ENCODE data around the gene HMGN1. TPM values are rescaled to one million over a fixed set of nuclear protein-coding genes. Genes with fewer than 3 reads are reported as not detected.

Gene HMGN1
- total RNA-seq, 1 donor from 2014 or later: 370 TPM

DNA sequence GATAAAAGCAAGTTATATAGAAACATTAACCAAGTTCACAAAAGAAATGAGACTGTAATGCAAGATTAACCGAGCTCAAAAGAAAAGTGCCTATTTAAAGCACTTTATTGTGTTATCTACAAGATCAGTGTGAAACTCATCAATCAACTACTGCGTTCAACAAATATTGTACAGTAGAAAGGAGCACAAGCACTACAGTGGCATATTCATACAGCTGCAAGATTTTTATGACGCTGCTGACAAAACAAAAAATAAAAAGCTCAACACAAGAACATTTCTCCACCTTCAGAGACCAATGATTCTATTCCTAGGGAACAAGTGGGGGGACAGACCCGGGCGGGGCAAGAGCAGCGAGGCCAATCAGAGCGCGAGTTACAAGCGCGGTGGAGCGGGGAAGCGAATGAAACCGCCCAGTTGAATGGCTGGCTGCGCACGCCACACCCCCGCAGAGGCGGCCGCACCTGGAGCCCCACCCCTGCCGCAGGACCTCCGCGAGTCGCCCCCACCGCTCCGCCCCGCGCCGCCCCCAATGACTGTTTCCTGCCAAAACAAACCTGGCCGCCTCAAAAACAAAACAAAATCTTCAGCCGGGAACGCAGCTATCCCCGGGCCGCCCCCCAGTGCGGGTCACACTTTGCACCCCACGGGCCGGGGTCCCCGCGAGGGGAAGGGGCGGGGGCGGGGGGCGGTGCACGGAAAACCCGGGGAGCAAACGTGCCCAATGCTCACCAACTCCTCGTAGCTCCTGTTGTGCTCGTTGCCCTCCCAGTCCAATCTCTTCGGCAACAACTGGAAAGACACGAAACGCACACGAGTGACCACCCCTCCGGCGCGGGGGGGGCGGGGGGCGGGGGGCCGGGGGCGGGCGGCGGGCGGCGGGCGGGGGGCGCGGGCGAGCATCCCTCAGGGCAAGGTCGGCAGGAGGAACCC lies 36.5 kb downstream of the HMGN1 start:
- intact Hi-C loops (cut with micrococcal nuclease): loop anchor here (1.0 to 2.0 kb wide), 6 partner anchors 37 to 507 kb away; partner anchors contain the start of genes ETS2, HMGN1 and PSMG1

GRCh38 chr21:39311164-39311563 lies 37.7 kb downstream of the HMGN1 start:
- intact Hi-C loops (cut with micrococcal nuclease): no loop called here

- intact Hi-C loops (cut with micrococcal nuclease): no loop called here
These were observed 41.4 kb downstream of the HMGN1 start for GRCh38 chr21:39307466-39307865.

GRCh38 chr21:39300587-39300986 lies 48.3 kb downstream of the HMGN1 start:
- intact Hi-C loops (cut with micrococcal nuclease): no loop called here

DNA sequence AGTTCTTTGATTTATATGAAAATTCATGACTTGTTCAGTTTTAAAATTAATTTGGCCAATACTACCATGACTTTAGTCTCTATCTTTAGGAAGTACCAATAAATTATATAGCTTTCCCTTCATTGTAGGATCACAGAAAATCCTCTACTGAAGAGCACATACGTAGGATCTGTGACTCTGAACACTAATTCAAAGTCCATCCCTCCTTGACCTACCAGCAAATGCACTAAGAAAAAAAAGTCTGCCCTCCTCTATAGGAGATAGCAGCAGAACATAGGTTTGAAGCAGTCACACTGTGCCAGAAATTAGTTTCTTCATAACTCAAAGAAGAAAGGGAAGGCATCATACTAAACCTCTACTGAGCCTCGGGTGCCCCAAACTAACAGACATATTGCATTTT lies 52.0 kb downstream of the HMGN1 start:
- intact Hi-C loops (cut with micrococcal nuclease): no loop called here

Other genes with a start within 250 kb of the HMGN1 start
- 88.2 and 93.6 TPM in 2 replicates for gene PSMG1, start 165.6 kb downstream of the HMGN1 start, total RNA-seq
- 30.5 and 30.7 TPM in 2 replicates for gene BRWD1, start 35.5 kb downstream of the HMGN1 start, total RNA-seq
- not detected in 2 replicates for gene LCA5L, start 96.7 kb upstream of the HMGN1 start, total RNA-seq
- gene SH3BGR, start 102.9 kb upstream of the HMGN1 start, total RNA-seq: 0.75 and 1.0 TPM in 2 replicates